ENCODE measurements around the gene NDUFAF8.

NDUFAF8 gene

GRCh38 chr17:81200695-81201580 lies 38.2 kb upstream of the NDUFAF8 start:
- no peak for DNase-seq (ENCODE audit: low read depth in 3 of 3, low spot score in 1 of 3)

- DNase-seq (ENCODE audit: low read depth in 3 of 3, low spot score in 1 of 3), result no peak
Measured at GRCh38 chr17:81202318-81202717, 36.8 kb upstream of the NDUFAF8 start.

GRCh38 chr17:81203136-81203535 lies 36.0 kb upstream of the NDUFAF8 start:
- no peak for DNase-seq (ENCODE audit: low read depth in 3 of 3, low spot score in 1 of 3)

- DNase-seq (ENCODE audit: low read depth in 3 of 3, low spot score in 1 of 3), result no peak
Measured at GRCh38 chr17:81204578-81204977, 34.5 kb upstream of the NDUFAF8 start.

GRCh38 chr17:81206166-81206565 lies 33.0 kb upstream of the NDUFAF8 start:
- DNase-seq (ENCODE audit: low read depth in 3 of 3, low spot score in 1 of 3), result no peak

- DNase-seq (ENCODE audit: low read depth in 3 of 3, low spot score in 1 of 3), result no peak
Measured at GRCh38 chr17:81206657-81207056, 32.5 kb upstream of the NDUFAF8 start.

- DNase-seq (ENCODE audit: low read depth in 3 of 3, low spot score in 1 of 3), result no peak
Measured at GRCh38 chr17:81207610-81208581, 31.2 kb upstream of the NDUFAF8 start.

- DNase-seq (ENCODE audit: low read depth in 3 of 3, low spot score in 1 of 3), result no peak
Measured at GRCh38 chr17:81208651-81209050, 30.5 kb upstream of the NDUFAF8 start.

GRCh38 chr17:81209141-81209540 lies 30.0 kb upstream of the NDUFAF8 start:
- DNase-seq (ENCODE audit: low read depth in 3 of 3, low spot score in 1 of 3), result no peak

- DNase-seq (ENCODE audit: low read depth in 3 of 3, low spot score in 1 of 3), result no peak
Measured at GRCh38 chr17:81210466-81210865, 28.7 kb upstream of the NDUFAF8 start.

- DNase-seq (ENCODE audit: low read depth in 3 of 3, low spot score in 1 of 3), result no peak
Measured at GRCh38 chr17:81210868-81211267, 28.2 kb upstream of the NDUFAF8 start.

- DNase-seq (ENCODE audit: low read depth in 3 of 3, low spot score in 1 of 3), result no peak
Measured at GRCh38 chr17:81212365-81212764, 26.8 kb upstream of the NDUFAF8 start.

- no peak for DNase-seq (ENCODE audit: low read depth in 3 of 3, low spot score in 1 of 3)
Measured at GRCh38 chr17:81213978-81214377, 25.1 kb upstream of the NDUFAF8 start.

- DNase-seq (ENCODE audit: low read depth in 3 of 3, low spot score in 1 of 3), result no peak
Measured at GRCh38 chr17:81217491-81217890, 21.6 kb upstream of the NDUFAF8 start.

- DNase-seq (ENCODE audit: low read depth in 3 of 3, low spot score in 1 of 3), result no peak
Measured at GRCh38 chr17:81218459-81218858, 20.7 kb upstream of the NDUFAF8 start.

GRCh38 chr17:81218991-81219390 lies 20.1 kb upstream of the NDUFAF8 start:
- no peak for DNase-seq (ENCODE audit: low read depth in 3 of 3, low spot score in 1 of 3)

GRCh38 chr17:81219476-81220180 lies 19.5 kb upstream of the NDUFAF8 start:
- no peak for DNase-seq (ENCODE audit: low read depth in 3 of 3, low spot score in 1 of 3)

GRCh38 chr17:81221371-81221841 lies 17.7 kb upstream of the NDUFAF8 start:
- no peak for DNase-seq (ENCODE audit: low read depth in 3 of 3, low spot score in 1 of 3)

GRCh38 chr17:81221842-81222619 lies 17.1 kb upstream of the NDUFAF8 start:
- no peak for DNase-seq (ENCODE audit: low read depth in 3 of 3, low spot score in 1 of 3)

- no peak for DNase-seq (ENCODE audit: low read depth in 3 of 3, low spot score in 1 of 3)
Measured at GRCh38 chr17:81222620-81222905, 16.6 kb upstream of the NDUFAF8 start.
